ENCODE data around the gene ATP2A3.

DNA sequence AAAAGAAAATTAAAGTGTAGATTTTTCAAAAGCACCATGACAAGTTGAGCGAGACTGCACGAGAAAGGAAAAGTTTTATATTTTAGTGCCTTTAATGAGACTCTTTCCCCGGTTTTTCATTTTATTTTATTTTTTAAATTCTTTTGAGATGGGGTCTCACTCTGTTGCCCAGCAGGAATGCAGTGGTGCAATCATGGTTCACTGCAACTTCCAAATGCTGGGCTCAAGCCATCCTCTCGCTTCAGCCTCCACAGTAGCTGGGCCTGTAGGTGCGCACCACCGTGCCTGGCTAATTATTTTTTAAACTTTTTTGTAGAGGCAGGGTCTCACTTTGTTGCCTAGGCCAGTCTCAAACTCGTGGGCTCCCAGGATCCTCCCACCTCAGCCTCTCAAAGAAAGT, 5.7 kb upstream of the ATP2A3 start:
- TF ChIP-seq, protein P1, sequence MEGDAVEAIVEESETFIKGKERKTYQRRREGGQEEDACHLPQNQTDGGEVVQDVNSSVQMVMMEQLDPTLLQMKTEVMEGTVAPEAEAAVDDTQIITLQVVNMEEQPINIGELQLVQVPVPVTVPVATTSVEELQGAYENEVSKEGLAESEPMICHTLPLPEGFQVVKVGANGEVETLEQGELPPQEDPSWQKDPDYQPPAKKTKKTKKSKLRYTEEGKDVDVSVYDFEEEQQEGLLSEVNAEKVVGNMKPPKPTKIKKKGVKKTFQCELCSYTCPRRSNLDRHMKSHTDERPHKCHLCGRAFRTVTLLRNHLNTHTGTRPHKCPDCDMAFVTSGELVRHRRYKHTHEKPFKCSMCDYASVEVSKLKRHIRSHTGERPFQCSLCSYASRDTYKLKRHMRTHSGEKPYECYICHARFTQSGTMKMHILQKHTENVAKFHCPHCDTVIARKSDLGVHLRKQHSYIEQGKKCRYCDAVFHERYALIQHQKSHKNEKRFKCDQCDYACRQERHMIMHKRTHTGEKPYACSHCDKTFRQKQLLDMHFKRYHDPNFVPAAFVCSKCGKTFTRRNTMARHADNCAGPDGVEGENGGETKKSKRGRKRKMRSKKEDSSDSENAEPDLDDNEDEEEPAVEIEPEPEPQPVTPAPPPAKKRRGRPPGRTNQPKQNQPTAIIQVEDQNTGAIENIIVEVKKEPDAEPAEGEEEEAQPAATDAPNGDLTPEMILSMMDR (IDR thresholded peaks at IDR 0.05; ENCODE audit: insufficient read depth, low read length) = no peak
- TF ChIP-seq, protein P2, sequence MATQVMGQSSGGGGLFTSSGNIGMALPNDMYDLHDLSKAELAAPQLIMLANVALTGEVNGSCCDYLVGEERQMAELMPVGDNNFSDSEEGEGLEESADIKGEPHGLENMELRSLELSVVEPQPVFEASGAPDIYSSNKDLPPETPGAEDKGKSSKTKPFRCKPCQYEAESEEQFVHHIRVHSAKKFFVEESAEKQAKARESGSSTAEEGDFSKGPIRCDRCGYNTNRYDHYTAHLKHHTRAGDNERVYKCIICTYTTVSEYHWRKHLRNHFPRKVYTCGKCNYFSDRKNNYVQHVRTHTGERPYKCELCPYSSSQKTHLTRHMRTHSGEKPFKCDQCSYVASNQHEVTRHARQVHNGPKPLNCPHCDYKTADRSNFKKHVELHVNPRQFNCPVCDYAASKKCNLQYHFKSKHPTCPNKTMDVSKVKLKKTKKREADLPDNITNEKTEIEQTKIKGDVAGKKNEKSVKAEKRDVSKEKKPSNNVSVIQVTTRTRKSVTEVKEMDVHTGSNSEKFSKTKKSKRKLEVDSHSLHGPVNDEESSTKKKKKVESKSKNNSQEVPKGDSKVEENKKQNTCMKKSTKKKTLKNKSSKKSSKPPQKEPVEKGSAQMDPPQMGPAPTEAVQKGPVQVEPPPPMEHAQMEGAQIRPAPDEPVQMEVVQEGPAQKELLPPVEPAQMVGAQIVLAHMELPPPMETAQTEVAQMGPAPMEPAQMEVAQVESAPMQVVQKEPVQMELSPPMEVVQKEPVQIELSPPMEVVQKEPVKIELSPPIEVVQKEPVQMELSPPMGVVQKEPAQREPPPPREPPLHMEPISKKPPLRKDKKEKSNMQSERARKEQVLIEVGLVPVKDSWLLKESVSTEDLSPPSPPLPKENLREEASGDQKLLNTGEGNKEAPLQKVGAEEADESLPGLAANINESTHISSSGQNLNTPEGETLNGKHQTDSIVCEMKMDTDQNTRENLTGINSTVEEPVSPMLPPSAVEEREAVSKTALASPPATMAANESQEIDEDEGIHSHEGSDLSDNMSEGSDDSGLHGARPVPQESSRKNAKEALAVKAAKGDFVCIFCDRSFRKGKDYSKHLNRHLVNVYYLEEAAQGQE (IDR thresholded peaks at IDR 0.05; ENCODE audit: insufficient replicate concordance, low read depth) = no peak

Data from HL-60 (cell line).